Activated CD4-positive, CD25-positive, alpha-beta regulatory T cell treated with anti-CD3 and anti-CD28 coated beads, Interleukin-2, amount 50 U/mL, for 16 hours (primary cell): ENCODE results near the gene LRRC23.

Experiments used
- DNase-seq: peaks from one replicate; pipeline ENCODE4 v3.0.0-alpha.2; 2020; ENCODE audit warnings: low read depth, low spot score

LRRC23 gene

DNA sequence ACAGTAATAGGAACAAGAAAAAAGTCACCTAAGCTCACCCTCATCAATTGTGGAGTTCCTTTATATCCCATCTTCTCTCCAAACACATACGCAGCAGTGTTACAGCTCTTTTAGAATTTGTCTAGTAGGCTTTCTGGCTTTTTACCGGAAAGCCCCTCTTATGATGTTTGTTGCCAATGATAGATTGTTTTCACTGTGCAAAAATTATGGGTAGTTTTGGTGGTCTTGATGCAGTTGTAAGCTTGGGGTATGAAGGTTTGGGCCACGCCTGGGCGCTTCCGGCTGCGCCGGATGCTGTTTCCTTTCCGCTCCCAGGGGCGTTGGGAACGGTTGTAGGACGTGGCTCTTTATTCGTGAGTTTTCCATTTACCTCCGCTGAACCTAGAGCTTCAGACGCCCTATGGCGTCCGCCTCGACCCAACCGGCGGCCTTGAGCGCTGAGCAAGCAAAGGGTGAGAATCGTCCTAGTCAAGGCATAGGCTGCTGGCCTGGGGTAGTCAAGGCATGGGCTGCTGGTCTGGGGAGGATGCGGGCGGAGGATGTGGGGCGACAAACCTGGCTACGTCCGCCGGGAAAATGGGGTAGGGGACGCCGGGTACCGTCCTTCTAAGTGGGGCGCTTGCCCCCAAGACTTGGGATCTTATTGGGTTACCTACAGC, 39.2 kb downstream of the LRRC23 start, which contains the start of the genes C12orf57 and RNU7-1:
C12orf57 (plus strand) TSS at position 301 of the 659 bp plus-strand sequence; CDS start at position 401, 100 bp downstream.
RNU7-1 (plus strand) TSS at position 95 of the 659 bp plus-strand sequence.
- peak; percentile 61 for DNase-seq

DNA sequence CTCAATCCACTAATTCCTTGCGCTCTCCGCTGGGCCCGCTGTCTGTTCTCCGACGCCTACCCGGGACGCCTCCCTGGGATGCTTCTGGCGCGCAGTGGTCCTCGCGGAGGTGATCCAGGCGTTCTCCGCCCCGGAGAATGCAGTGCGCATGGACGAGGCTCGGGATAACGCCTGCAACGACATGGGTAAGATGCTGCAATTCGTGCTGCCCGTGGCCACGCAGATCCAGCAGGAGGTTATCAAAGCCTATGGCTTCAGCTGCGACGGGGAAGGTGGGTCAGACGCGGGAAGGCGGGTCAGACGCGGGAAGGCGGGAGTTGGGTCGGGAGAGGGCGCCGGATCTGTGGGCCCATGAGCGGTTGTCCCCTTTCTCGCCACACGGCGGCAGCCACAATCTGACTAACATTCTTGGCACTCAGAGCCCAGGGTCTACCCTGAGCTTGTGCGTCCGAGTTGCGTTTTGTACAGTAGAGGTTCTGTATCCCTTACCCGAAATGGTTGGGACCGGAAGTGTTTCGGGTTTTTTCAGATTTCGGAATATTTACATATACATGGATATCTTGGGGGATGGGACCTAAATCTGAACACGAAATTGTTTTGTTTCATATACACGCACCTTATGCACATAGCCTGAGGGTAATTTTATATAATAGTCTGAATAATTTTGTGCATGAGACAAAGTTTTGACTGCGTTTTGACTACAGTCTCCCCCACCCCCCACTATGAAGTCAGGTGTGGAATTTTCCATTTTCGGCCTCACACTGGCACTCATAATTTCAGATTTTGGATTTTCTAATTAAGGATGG, 40.0 kb downstream of the LRRC23 start:
- DNase-seq: peak; percentile 81

DNA sequence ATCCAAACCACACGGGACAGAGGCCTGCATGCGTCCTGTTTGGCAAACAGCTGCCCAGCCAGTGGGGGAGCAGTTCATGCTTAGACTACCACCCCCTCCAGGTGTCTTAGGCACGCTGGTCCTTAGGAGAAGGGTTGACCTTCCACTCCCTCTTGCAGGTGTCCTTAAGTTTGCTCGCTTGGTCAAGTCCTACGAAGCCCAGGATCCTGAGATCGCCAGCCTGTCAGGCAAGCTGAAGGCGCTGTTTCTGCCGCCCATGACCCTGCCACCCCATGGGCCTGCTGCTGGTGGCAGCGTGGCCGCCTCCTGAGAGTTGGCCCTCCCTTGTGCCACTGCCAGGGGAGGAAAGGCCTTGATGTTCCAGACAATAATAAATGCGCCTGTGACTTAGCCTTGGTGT, 41.0 kb downstream of the LRRC23 start:
- no peak for DNase-seq

DNA sequence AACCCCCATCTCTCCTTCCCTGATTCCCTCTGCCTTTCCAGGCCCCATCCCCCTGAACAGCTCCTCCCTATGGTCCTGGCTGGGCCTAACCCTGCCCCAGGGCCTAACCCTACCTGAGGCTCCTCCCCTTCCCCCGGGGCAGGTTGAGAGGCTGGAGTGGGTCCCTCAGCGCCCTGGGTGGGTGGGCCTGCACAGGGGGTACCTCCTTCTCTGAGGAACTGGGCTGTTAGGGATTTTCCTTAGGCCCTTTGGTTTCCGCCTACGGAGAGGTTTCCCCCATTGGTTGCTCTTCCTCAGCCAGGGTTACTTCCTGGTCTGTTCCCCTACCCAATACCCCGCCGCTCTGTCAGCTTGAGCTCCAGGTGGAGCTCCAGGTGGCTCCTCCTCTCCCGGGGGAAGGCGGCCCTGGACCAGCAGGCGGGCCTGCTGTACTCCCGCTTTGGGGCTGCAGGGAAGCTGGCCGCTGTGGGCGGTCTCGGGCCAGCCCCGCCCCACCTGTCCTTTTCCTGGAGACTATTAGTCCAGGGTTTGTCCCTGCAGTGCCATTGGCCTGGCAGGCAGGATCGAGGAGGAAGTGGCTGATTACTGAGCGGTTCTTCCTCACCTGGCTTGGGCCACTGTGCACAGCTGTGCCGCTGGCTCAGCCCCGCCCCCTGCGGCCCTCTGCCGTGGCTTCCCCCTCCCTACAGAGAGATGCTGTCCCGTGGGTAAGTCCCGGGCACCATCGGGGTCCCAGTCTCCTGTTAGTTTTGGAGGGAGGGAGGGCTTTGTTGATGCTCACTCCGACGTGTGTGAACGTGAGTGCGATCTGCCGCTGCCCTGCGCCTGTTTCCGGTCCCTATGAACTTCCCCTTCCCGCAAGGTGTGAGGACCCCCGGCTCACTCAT, 41.7 kb downstream of the LRRC23 start:
- no peak for DNase-seq

DNA sequence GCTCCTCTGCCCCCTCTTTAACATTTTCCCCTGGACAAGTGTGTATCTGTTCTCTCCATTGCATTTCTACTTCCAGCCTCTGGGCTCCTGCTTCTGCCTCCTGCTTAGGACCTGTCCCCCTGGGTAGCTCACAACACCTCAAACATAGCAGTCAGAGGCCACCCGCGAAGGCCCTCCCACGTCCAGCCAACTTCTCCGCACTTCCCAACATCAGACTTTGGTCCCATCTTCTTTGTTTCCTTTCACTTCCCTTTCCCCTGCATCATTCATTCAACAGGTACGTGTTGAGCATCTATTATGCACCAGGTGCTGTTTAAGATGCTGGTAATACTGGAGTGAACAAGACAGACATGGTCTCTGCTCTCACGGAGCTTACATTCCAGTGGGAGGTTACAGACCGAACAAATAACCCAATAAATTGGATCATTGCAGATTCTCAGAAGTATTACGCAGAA, 42.3 kb downstream of the LRRC23 start:
- no peak for DNase-seq

DNA sequence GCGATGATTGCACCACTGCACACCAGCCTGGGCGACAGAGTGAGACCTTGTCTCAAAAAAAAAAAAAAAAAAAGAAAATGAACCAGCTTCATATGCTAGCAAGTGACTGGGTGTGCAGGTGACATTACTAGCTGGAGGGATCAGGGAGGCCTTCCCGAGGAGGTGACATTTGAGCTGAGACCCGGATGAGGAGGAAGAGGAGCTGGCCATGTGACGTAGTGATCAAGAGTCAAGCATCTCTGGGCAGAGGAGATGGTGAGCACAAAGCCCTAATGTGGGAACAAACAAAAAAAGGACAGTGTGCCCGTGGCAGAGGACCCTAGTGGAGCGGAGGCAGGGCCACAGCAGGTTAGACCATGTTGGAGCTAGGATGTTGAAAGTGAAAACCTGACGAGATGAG, 43.0 kb downstream of the LRRC23 start:
- DNase-seq: no peak

DNA sequence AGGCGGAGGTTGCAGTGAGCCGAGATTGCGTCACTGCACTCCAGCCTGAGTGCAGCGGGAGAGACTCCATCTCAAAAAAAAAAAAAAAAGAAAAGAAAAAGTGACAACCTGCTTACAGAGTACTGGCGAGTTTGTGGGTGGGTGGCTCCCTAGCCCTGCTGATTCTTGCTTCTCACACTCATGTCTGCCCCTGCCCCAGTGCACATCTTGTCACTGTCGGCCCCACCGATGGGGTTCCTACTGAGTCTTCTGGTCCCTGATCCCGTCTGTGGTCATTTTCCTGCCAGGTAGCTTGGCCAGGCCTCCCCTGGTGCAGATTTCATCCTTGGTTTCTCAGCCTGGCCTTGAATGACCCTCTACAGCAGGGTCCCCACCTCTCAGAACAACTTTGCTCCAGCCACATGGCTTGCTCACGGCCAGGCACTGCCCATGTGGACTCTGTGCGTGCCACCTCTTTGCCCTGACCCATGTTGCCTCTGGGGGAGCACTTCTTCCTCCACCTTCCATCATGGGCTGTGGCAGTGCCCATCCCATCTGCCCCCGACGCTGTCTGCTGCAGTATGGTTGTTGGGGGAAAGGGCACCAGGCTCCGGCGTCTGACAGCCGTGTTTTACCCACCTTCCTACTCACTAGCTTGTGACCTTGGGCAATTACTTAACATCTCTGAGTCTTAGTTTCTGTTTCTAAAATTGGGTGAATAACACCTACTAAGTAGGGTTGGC, 44.4 kb downstream of the LRRC23 start:
- DNase-seq: no peak

DNA sequence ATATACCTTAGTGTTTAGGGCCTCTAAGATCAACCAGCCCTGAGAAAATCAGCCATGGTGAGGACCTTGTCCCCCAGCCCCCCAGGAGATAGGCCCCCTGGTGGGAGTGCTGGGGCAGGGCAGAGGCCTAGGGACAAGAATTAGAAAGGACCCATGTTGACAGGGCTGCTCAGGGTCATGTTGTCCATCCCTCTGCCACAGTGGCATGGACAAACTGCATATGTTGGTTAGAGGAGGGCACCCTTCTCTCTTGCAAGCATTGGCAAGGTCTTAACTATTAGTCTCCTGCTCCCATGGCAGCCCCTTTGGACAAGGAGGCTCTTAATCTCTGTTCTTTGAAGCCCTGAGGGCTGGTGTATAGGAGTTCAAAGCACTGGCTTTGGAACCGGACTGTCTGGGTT, 45.8 kb downstream of the LRRC23 start:
- DNase-seq: no peak

DNA sequence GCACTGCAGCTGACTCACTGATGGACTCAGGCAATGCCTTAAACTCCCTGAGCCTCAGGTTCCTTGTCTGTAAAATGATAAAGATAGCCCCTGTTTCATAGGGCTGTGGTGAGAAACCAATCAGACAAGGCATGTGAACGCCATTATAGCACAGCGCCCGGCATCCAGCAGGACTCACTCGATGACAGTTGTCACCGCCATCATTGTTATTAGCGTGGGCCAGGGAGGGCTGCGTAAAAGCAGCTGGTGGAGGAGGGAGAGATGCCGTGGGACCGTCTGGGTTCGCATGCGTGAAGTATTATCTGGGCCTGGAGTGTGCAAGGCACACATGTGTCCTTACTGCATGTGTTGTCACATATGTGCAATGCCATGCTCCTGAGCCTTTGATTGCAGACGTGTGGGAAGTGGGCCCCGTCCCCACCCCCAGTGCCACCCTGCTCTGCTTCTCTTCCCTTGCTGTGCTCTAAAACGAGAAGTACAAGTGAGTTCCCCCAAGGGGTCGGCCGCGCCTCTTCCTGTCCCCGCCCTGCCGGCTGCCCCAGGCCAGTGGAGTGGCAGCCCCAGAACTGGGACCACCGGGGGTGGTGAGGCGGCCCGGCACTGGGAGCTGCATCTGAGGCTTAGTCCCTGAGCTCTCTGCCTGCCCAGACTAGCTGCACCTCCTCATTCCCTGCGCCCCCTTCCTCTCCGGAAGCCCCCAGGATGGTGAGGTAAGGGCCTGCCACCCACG, 46.4 kb downstream of the LRRC23 start, which contains the start of gene PTPN6:
PTPN6 (plus strand) TSS at position 546 of the 730 bp plus-strand sequence; CDS start at position 703, 157 bp downstream.
- DNase-seq: no peak

DNA sequence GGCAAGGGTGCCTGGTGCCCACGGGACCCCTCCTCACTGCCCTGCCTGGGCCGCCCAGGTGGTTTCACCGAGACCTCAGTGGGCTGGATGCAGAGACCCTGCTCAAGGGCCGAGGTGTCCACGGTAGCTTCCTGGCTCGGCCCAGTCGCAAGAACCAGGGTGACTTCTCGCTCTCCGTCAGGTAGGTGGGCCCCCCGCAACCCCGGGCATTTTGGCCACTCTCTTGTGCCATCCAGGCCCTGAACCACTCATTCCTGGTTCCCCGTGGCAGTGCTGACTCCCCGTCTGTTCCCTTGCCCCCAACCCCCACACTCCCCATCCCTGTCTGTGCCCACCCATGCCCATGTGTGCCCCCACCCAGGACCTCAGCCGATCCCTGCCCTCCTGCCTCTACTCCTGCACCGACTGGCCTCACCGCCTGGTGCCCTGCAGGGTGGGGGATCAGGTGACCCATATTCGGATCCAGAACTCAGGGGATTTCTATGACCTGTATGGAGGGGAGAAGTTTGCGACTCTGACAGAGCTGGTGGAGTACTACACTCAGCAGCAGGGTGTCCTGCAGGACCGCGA, 47.0 kb downstream of the LRRC23 start:
- DNase-seq: no peak

DNA sequence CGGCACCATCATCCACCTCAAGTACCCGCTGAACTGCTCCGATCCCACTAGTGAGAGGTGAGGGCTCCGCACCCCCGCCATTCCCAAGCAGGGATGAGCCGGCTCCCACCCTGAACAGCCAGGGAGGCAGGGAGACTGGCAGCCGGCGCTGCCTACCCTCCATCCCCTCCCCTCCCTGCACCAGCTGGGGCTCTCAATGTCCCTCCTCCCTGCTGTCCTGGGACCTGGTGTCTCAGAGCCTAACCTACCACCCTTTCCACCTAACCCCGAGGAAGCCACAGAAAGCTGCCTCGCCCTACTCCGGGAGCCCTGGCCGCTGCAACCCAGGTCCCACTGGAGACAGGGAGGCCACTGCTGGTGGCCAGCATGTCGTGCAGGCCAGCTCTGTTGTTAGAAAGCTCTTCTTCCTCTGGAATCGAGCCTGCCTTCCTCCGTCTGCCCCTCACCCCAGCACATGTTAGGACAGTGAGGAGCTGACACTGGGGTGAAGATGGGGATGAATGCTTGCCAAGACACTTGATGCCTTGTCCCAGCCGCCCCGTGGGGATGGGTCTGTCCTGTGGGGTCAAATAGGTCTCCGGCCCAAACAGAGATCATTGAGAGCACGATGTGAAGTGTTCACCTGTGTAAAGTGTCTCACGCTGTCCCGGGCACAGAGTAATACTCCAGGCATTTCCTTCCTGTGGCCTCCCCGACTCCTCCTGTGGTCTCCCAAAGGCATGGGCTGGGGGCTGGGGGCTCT, 47.7 kb downstream of the LRRC23 start:
- no peak for DNase-seq

DNA sequence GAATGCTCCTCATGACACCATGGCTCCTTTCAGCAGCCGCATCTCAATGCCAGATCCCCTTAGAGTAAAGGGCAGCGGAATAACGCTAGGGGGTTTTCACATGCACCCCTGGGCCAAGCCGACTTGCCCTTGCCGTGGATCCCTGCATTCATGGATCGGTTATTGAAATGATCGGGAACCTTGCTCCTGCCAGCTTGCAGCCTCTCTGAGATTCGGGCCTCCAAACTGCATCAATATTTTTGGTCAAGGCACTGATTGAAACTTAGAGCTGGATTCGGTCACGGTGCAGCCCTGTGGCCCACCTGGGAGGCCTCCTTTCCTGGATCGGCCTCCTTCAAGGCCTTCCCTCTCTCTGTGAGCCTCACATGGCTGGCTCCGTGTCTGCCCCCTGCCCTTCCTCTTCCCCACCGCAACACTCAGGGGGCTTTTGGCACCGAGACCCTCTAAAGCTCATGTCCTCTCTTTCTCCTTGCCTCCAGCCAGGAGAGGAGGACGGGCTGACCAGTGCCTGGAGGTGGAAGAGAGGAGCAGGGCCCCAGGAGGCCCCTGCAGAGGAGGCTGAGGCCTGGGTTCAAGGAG, 48.3 kb downstream of the LRRC23 start:
- no peak for DNase-seq

DNA sequence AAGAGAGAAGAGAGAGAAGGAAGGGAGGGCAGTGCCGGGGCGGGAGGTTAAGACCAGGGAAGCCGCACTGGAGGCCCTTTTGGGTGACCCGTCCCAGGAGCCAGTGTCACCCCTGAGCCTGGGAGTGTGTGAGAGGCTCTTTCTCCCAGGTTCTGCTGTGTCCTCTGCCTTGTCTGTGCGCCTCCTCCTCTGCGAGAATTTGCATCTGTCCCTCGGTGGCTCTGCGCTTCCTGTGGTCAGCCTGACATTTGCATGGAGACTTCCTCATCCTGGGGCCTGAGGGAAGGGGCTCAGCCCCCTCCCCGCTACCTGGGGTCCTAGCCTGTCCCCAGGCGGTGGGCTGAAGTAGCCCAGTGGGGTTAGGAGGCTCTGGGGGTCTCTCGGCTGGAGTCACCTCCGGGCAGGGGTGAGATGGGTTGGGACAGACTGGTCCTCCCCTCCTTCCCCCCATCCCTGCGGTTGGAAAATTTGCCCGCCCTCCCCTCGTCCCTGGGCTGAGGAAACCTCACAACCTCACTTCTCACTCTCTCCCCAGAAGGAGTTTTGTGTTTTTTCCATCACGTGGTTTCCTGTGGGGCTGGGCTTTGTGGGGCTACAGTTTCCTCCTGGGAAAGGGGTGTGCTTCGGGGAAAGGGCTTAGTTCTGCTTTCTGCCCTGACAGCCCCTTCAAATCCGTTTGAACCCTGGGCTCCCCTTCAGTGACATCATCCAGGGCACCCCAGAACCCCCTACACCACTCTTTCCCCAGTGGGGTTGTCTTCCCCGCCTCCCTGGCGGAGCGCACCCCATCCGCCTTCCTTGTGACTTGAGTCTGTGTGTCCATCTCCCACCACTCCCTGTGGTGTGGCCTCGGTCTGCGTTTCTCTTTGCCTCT, 49.1 kb downstream of the LRRC23 start:
- peak; percentile 70 for DNase-seq

DNA sequence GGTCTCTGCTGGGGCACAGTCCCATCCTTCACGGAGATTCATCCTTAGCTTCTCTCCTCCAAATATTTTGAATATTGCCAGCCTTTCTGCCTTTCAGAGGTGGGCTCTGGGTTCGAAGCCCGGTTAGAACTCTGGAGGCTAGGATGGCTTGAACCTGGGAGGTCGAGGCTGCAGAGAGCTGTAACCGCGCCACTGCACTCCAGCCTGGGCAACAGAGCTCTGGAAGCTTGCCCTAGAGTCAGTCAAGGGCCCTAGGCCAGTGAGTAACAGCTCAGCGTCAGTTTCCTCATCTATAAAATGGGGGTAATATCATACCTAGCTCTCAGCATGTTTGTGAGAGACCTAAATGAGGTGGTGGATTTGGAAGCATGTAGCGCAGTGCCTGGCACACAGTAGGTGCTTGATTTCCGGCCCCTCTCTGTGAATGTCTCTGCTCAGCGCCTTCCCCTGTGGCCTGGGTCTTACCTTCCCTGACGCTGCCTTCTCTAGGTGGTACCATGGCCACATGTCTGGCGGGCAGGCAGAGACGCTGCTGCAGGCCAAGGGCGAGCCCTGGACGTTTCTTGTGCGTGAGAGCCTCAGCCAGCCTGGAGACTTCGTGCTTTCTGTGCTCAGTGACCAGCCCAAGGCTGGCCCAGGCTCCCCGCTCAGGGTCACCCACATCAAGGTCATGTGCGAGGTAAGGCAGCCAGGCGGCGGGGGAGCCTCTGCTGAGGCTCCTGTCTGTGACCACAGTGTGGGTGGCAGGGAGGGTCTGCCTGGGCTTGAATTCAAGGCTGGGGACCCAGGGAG, 49.9 kb downstream of the LRRC23 start:
- DNase-seq: no peak

DNA sequence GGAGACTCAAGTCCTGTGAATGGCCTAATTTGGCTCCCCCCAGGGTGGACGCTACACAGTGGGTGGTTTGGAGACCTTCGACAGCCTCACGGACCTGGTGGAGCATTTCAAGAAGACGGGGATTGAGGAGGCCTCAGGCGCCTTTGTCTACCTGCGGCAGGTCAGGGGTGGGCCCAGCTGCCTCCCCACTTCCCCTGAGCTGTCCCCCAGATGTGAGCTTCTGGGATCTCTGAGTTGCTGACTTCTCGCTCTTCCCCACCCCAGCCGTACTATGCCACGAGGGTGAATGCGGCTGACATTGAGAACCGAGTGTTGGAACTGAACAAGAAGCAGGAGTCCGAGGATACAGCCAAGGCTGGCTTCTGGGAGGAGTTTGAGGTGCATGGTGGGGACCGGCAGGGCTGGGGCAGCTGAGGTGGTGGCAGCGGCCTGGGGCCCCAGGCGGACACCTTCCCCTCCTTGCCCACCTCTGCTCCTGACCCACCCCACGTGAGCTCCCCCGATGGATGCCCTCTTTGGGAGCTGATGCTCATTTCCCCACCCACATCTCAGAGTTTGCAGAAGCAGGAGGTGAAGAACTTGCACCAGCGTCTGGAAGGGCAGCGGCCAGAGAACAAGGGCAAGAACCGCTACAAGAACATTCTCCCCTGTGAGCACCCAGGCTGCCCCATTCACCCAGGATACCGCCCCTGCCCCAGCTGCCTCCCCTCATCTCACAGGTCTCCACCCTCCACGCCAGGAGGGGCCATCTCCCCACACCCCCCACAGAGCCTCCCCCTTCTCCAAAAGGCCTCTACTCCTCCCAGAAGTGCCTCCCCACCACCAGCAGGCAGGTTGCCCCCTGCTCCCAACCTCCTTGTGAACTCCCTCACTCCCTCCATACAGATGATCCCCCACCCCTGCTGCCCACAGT, 50.7 kb downstream of the LRRC23 start:
- DNase-seq: no peak
